SHP77 (cell line): ENCODE data around the gene FOXP1.

Experiments used
- DNase-seq, 2 experiments: peaks; one replicate each; lab custom pipeline; 2025; lab: John Stamatoyannopoulos, UW

FOXP1 gene

DNA sequence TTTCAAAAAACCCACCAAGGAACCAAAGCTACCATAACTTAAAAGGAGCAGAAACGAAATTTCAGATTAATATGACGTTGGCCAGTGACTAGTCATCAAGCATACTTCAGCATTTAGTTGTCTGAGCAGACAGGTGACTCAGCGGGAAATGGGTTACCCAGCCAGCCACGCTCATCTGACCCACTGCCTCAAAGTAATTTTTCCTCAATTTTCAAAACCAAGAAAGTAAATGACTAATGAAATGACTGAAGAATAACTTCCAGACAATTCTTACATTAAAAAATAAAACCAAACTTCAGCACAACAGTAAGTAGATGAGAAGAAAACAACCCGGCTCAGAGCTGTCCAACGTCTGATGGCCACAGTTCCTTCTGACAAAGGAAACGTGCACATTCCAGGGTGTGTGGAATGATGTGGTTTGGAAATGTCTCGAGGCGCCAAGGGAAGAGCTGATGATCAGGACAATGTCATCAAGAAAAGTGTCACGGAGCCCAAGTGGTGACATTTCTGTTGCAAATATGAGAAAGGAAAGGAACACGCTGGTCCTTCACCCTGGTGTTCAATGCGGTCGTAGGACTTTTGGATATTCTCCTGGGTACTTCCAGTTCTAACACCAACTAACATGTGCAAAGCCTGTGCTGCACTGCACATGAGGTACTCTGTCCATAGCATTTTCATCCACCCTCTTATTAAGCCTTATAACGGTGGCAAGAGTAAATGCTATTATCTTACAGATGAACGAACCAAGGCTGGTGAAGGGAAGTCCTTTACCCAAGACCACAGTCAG is 79.1 kb downstream of the FOXP1 start:
- no peak for DNase-seq

DNA sequence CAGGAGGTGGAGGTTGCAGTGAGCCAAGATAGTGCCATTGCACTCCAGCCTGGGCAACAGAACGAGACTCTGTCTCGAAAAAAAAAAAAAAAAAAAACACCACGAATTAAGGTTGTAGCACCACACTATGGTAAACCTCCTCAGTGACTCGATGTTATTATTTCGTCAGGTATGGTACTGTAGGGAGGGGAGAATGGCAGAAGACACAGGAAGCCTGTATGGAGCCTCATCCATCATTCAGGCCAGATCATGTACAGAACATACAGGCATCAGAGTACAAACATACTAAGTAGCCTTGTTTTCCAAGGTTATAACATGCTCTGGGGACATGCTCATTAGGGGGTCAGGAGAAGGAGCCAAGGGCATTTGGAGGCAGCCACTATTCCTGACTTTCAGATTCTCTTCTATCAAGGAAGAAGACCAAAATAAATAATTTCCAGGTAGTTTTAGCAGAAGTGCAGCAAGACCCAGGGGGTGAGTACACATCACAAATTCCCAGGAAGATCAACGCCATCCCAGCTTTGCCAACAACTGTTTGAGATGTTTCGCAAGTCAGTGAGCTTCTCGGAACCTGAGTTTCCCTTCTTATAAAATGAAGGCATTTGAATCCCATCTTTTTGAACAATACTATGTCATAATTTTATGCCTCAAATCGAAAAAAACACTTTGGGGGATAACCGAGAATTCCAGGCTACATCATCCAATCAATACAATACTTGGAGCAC is 79.8 kb downstream of the FOXP1 start:
- DNase-seq, result no peak

DNA sequence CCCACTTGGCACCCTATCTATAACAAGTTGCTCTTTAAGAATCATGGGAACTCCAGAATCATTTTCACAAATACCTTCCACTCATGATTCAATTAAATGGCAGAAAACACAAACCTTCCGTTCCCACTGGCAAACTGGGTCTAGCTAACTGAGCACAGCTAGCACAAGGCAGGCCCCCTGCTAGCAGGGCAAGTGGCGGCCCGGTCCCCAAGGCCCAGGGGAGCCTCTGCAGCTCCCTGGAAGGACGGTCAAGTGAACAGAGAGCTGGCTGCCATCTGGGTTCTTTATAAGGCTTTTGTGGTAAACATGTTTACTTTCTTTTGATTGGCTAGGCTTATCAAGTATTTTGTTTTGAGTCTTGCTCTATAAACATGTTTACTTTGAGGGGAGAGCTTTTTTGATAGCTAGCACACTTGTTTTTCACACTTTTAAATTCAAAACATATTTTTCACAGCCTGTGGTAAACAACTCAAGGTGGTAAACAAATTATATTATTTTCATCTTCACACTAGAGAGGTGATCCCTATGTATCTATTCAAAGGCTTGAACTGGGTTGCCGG is 81.4 kb downstream of the FOXP1 start:
- no peak for DNase-seq

DNA sequence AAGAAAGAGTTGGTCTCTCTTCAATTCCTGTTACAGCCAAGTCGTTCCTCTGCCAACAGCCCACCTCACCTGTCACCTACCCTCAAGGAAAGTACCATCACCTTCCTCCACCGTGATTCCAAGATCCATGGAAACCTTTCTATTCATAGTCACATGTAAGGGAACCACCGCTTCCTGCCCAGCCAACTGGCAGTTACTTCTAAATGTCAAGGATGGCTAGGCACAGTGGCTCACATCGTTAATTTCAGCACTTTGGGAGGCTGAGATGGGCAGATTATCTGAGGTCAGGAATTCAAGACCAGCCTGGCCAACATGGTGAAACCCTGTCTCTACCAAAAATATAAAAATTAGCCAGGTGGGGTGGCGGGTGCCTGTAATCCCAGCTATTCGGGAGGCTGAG is 82.8 kb downstream of the FOXP1 start:
- no peak for DNase-seq

DNA sequence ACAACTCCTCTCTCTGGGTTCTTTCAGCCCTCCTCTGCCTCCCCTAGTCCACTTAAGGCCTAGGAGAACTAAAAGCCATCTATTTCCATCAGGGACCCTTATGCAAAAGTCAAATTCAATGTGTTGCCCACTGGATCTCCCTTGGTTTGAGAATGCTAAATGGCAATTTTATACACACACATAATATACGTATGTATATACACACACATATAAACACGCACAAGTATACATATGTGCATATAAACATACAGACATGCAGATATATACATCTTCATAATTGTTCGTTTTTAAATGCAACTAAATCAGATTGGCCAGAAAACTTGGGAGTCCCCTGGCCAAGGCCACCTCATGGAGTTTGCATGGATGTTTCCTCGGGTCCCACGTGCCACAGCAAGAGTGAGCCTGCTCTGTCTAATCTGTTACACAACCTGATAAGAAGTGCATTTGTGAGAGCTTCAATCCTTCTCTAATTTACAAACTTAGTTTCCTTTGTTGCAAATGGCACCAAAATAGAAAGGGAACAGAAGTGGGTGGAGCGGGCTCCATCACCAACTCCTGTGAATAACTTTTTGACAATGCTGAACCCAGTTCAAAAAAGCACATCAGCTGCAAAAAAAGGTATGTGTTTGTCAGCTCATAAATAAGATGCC is 84.2 kb downstream of the FOXP1 start:
- DNase-seq, result no peak

DNA sequence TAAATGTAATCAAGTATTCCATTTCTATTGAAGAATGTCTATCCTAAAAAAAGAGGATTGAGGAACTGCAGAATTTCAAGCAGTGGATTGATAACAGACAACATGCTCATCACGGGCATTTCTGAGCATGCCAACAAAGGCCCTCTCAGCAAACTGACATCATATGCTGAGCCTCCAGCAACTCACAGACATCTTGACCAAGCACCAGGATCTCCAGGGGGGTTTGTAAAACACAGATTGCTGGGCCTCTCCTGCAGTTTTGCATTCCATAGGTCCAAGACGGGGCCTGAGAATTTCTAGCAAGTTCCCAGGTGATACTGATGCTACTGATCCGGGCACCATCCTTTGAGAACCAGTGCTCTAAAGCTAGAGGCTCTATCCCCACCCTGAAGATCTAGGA is 85.0 kb downstream of the FOXP1 start:
- DNase-seq, result no peak

DNA sequence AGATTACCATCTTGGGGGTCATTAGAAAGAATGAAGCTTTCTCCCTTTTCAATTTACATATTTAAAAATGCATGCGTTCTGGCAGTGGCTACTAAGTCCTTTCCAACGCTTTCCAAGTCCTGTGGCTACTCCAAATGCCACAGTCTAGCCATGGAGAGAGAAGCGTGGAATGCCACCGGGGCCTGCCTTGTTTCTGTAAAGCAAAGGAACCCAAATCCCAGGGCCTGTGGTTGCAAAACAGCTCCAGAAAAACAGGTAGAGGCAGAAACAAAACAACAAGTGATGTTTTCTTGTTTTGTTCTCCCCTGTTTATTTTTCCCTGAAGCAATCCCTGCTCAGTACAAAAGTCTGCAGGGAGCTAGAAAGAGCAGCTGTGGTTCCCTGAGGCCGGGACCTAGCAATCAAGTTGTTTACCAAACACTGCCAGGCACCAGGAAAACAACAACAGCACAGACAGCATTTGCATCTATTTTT is 85.5 kb downstream of the FOXP1 start:
- DNase-seq, result no peak

DNA sequence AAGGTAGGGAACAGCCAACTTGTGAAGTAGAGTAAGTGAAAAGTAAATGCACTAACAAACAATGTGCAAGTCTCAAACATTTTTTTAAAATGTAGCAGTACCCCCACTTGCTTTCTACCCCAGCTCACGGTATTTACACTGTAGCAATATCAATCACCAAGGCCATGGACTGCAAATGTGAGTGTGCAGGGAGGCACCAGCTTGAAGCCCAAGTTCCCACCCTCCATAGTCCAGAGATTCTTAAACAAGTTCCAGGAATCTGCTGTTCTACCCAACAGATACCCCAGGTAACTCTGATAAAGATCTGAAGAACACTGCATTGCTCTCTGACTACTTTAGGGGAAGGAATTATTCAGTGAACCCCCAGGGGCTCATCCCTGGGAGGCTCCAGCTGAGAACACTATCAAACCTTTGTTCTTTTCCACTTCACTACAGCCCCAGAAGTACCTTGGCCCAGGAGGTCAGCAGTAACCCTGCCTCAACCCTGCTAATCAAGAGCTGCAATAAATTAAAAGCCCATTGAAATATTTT is 86.1 kb downstream of the FOXP1 start:
- DNase-seq, result no peak

DNA sequence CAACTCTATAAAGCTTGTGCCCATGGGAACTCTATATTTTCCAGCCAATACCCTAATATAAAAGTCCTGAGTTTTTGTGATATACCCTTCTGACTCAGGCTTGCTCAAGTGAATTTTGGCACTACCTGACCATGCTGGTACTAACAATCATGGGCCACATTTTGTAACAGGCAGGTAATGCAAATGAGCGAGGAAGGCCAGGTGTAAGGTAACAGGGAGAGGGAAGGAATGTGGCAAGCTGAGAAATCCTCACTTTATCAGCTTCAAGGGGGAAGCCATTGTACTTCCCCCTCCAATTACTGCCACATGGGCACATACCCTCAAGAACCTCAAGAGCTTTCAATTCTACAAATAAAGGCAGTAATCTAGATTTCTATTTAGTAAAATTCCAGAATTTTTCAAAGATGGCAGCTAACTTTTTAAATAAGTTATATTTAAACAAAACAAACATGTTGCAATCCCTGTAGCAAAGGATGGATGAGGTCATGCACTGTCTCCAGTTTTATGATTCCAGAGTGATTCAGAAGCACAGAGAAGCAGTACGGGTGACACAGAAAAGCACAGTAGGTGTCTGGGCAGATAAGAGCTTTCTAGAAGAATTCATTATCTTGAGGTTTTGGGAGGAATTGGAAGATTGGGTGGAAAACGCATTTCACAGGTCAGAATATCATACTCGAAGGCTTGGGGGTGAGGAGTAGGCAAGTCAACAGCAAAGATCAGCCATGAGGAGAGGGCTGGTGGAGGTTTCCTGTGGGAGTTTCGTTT is 87.6 kb downstream of the FOXP1 start:
- no peak for DNase-seq

DNA sequence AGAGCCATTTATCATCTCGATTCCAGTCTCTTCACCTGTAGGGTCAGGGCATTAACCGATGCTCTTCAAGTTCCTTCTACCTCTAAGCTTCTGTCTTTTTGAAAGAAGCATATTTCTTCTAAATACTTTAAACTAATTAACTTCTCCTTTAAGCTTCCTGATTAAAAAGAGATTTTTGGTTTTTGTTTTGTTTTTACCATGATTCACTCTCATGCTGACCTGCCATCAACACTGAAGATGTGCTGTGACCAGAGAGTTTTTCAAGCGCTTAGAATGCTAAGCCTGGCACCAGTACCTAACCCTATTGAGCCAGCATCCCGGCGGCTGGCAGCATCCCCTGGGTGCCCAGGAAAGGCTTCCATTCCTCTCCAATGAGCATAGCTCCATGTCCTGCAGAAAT is 89.3 kb downstream of the FOXP1 start:
- DNase-seq, result no peak

DNA sequence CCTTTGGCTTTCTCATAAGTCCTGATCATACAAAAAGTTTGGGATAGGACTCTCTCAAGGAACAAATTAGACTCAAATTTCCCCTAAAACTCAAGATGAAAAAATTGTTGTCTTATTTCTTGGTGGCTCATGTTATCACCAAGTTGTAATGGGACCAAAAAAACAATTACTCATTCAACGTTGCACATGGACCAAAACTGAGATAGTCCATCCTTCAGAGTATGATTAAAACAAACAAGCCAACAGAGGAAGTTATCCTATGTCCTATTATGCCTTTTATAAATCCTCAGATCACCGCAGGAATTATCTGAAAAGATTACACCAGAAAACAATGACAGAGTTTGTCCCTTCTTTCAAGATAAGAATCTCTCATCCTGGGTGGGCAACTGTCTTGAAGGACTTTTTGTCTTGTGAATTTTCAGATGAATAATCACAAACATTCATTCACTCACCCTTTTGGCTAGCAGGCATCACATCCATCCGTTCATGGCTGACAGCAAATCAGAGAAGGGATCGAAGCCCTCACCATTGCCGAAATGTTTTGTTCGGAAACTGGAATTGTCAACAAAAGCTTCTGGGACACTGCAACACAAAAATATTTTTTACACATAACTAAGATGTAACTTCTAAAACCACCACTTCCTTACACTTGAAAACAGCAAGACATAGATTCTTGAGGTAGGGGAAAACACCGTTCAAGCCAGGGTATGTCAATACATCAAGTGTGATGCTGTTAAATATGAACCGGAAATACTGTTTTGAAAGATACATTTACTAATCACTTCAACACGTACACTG is 90.4 kb downstream of the FOXP1 start:
- DNase-seq, result no peak

DNA sequence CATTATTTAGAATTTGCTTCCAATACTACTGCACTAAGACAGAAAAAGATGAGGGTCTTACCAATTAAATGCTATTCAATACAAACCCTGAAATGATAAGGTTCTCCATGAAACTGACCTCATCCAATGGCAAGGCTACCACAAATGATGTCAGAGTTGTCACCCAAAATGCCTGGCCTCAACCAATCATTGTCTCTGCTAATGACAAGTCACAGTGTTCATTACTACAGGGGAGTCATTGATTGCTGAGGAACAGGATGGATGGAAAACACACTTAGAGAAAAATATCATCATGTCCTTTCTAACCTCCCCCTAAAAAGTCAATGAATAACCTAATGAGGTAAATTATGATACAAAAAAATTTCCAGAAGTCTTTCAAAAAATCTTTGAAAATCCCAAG is 91.0 kb downstream of the FOXP1 start:
- DNase-seq, result no peak

DNA sequence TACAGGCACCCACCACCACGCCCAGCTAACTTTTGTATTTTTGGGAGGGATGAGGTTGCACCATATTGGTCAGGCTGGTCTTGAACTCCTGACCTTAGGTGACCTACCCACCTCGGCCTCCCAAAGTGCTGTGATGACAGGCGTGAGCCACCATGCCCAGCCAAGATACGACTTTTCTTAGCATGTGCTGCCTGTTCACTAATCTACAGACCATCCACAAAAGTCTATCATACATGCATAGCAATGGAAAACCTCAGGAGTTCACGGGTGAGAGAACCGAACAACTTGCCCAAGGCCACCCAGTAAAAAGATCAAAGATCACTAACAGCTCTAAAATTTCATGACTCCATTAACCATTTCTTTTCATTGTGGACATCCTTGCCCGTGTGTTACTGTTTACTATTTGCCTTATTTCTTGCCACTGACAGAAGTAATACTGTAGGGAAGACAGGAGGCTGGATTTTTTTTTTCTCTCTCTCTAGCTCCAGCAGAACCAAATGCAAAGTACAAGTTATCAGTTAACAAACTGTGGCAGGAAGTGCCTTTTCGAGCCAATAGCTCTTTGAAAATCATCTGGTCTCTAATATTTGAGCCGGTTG is 92.3 kb downstream of the FOXP1 start:
- no peak for DNase-seq

DNA sequence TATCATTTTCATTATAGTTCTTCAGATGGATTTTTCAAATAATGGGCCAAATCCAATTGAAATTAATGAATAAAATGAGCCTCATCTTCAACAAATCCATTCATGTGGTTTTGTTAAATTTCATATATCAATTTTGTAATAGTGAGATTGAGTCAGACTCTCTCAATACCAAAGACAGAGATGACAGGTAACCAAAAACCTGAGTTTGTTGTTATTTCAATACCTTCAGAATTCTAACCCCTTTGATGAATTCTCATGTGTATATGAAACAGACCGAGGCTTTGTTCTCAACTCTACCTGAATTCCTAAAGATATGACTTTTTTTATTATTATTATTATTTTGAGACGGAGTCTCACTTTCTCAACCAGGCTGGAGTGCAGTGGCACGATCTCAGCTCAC is 92.8 kb downstream of the FOXP1 start:
- DNase-seq, result no peak

DNA sequence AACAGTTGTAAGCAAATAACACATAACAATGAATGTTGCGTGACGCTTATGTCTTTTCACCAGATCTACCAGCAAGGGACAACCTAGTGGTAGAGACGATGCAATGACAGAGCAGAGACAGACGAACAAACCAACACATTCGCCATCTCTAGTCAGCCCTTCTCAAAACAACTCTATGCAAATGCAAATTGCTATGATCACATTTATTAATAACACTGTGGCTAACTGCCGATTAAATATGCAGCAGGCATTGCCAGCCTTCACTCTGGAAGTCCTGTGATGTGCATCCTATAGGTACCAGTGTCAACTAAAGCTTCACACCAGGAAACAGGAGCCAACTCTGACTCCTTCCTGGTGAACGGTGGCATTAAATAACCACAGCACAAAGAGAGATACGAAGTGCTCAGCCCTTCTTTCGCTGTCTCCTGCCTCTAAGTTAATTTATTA is 94.2 kb downstream of the FOXP1 start:
- no peak for DNase-seq

DNA sequence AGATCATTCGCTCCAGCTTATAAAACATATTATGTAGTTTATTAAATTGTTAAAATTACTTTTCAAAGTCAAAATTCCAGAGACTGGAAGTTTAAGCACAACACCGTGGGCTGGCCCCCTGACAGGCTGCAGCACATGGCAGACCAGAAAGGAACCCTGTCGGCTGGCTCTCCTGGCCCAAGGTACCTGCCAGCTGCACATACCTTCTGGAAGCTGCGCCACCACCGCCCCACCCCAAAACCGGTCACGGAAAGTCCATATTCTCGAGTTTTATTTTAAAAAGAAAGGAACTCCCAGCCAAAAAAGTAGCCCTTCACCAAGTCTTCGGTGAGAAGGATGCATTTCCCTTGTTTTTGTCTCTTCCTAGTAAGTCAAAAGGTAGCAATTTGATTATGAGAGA is 94.6 kb downstream of the FOXP1 start:
- no peak for DNase-seq

DNA sequence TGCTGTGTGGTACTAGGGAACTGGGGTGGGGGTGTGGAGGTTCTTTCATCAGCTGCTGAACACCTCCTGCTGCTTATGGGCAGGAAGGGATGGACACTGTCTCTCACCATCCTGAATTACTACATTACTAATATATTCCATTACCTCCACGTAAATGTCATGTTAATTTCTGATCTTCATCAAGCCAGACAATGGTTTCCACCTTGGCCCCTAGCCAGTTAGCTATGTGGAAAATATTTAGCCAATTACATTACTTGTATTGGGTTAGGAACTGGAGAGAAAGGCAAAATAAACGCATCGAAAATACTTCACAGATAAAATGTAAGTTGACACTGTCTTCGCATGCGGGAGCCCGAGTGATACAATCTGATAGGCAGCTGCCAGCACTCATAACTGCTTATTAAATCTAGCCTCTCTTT is 95.1 kb downstream of the FOXP1 start:
- no peak for DNase-seq

DNA sequence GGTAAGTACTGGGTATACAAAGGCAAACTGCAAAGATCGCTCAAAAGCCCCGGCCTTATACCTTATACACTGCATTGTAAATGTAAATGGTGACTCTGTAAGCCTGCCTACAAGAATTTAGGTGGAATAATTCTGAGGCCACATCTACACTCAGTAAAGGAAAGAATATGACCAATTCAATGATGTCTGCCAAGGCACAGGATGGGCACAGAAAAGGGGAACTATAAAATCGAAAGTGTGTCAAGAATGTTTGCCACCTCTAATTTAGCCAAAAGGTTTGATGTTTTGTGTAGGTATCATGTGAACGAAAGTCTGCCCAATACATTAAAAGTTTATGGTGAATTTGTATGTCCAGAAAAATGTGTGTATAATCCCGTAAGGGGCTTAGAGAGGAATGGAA is 96.1 kb downstream of the FOXP1 start:
- DNase-seq, result no peak

DNA sequence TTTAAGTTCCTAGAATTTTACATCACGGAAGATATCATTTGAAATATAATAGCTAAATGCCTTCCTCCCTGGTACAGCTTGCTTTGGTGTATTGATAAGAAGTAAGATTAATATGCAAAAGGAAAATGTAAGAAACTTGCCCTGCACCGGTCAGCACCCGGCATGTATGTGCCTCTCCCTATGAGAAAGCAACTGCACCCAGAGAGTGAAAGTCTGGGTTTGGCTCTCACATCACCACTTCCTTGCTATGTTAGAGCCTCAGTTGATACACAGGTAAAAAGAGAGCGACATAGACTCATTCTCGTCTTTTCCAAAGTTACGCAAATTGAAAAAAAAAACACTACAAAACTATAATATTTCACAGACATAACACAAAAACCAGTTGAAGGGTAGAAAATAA is 96.7 kb downstream of the FOXP1 start:
- DNase-seq, result no peak

DNA sequence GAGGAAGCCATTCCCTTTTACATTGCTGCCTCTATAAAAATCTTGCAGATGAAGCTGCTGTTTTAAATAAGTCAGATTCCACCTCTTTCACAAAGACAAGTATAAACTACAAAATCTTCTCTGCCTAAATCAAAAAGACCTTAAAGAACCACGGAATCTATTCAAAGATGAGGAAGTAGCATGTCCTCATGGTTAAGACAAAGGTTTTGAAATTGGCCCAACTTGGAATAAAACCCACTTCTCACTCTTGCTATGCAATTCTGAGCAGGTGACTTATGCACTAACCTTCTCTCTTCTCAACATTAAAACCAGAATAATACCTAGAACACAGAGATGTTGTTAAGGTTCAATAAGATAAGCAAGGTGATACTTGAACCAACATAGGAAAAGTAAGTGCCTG is 97.6 kb downstream of the FOXP1 start:
- DNase-seq, result no peak
